ENCODE results near the gene ANGPTL2.

GRCh38 chr9:127170652-127171051 lies 48.2 kb upstream of the ANGPTL2 start:
- no peak for TF ChIP-seq CTCF (IDR thresholded peaks at IDR 0.05; ENCODE audit: borderline replicate concordance, extremely low read depth, low read length, poor library complexity, severe bottlenecking)
- TF ChIP-seq EZH2 (IDR thresholded peaks at IDR 0.05; ENCODE audit: borderline replicate concordance, low read depth, low read length, severe bottlenecking): no peak

Measured in DND-41 (cell line).